HEK293 (cell line): ENCODE data around the gene MLKL.

Source experiments
- CTCF ChIA-PET: fragments of 350-600 bp; formaldehyde crosslinking; extraction: SDS; loops from one replicate; lab custom pipeline; 2021; ENCODE audit warnings: antibody characterized with exemption; lab: Yijun Ruan, JAX
- POLR2A ChIA-PET: fragments of 300-600 bp; formaldehyde crosslinking; extraction: SDS; loops from one replicate; lab custom pipeline; 2020; ENCODE audit warnings: antibody characterized with exemption, inconsistent platforms; lab: Yijun Ruan, JAX
- H3K27ac ChIP-seq: fragments of 200-500 bp; sonication (Bioruptor generic); 2 replicates; pipeline ENCODE4 v1.5.1; 2014; ENCODE audit warnings: low read depth, low read length, control low read depth, inconsistent platforms; ENCODE audit errors: extremely low read depth
- H3K36me3 ChIP-seq, 2 experiments: fragments of 200-500 bp in 1 of 2; sonication (Bioruptor generic) in 1 of 2; 1 replicate in 1 of 2; 2 replicates in 1 of 2; pipeline ENCODE4 v1.5.1; 2014 to 2017; ENCODE audit warnings: inconsistent platforms in 2 of 2, low read length in 2 of 2; ENCODE audit not compliant: control insufficient read depth in 2 of 2, insufficient read depth in 1 of 2
- H3K4me1 ChIP-seq: fragments of 200-500 bp; sonication (Bioruptor generic); 2 replicates; pipeline ENCODE4 v1.5.1; 2014; ENCODE audit warnings: mild to moderate bottlenecking, low read length, inconsistent platforms; ENCODE audit not compliant: control insufficient read depth, insufficient read depth
- H3K4me3 ChIP-seq: 2 replicates; pipeline ENCODE4 v1.5.1; 2011; ENCODE audit warnings: low read depth, mild to moderate bottlenecking, control low read depth, low read length, moderate library complexity
- H3K9me3 ChIP-seq: fragments of 200-500 bp; sonication (Bioruptor generic); 2 replicates; pipeline ENCODE4 v1.5.1; 2014; ENCODE audit warnings: low read depth, low read length, inconsistent platforms; ENCODE audit not compliant: control insufficient read depth, insufficient read depth
- BCL11B ChIP-seq: fragments of 450-650 bp; formaldehyde crosslinking; IDR thresholded peaks from 2 replicates; pipeline ENCODE4 v1.5.1; 2016; ENCODE audit warnings: low read depth, missing biosample characterization, missing genetic modification characterization
- ELK4 ChIP-seq: IDR thresholded peaks from 2 replicates; pipeline ENCODE4 v1.6.1; 2011; ENCODE audit warnings: mild to moderate bottlenecking, low read depth, low read length, borderline replicate concordance
- FEZF1 ChIP-seq: fragments of 450-650 bp; formaldehyde crosslinking; IDR thresholded peaks from 2 replicates; pipeline ENCODE4 v1.5.1; 2016; ENCODE audit warnings: missing biosample characterization, missing genetic modification characterization
- GLIS1 ChIP-seq: fragments of 450-650 bp; formaldehyde crosslinking; IDR thresholded peaks from 2 replicates; pipeline ENCODE4 v1.5.1; 2016; ENCODE audit warnings: missing biosample characterization, missing genetic modification characterization
- KLF17 ChIP-seq: fragments of 450-650 bp; formaldehyde crosslinking; IDR thresholded peaks from 2 replicates; pipeline ENCODE4 v1.5.1; 2016; ENCODE audit warnings: missing biosample characterization, missing genetic modification characterization
- PRDM10 ChIP-seq: fragments of 450-650 bp; formaldehyde crosslinking; IDR thresholded peaks from 2 replicates; pipeline ENCODE4 v1.5.1; 2016; ENCODE audit warnings: missing biosample characterization, missing genetic modification characterization
- RBAK ChIP-seq: fragments of 450-650 bp; formaldehyde crosslinking; IDR thresholded peaks from 2 replicates; pipeline ENCODE4 v1.5.1; 2016; ENCODE audit warnings: missing biosample characterization, missing genetic modification characterization
- ZBTB17 ChIP-seq: fragments of 450-650 bp; formaldehyde crosslinking; IDR thresholded peaks from 2 replicates; pipeline ENCODE4 v1.5.1; 2016; ENCODE audit warnings: missing biosample characterization, missing genetic modification characterization
- ZBTB20 ChIP-seq: fragments of 450-650 bp; formaldehyde crosslinking; IDR thresholded peaks from 2 replicates; pipeline ENCODE4 v1.5.1; 2016; ENCODE audit warnings: missing biosample characterization, missing genetic modification characterization
- ZBTB21 ChIP-seq: fragments of 450-650 bp; formaldehyde crosslinking; IDR thresholded peaks from 2 replicates; pipeline ENCODE4 v1.5.1; 2017; ENCODE audit warnings: missing biosample characterization, missing genetic modification characterization
- ZFP37 ChIP-seq: fragments of 450-650 bp; formaldehyde crosslinking; IDR thresholded peaks from 2 replicates; pipeline ENCODE4 v1.5.1; 2016; ENCODE audit warnings: missing biosample characterization, missing genetic modification characterization
- ZNF155 ChIP-seq: fragments of 450-650 bp; formaldehyde crosslinking; IDR thresholded peaks from 2 replicates; pipeline ENCODE4 v1.5.1; 2016; ENCODE audit warnings: missing biosample characterization, missing genetic modification characterization
- ZNF239 ChIP-seq: fragments of 450-650 bp; formaldehyde crosslinking; IDR thresholded peaks from 2 replicates; pipeline ENCODE4 v1.5.1; 2016; ENCODE audit warnings: missing biosample characterization, missing genetic modification characterization
- ZNF274 ChIP-seq, 2 experiments: fragments of 200-500 bp in 1 of 2; fragments of 450-650 bp in 1 of 2; sonication (Bioruptor generic) in 1 of 2; formaldehyde crosslinking in 1 of 2; IDR thresholded peaks; 2 replicates each; pipeline versions ENCODE4 v1.5.1 to v1.6.1; 2014 to 2016; ENCODE audit warnings: borderline replicate concordance in 1 of 2, inconsistent platforms in 1 of 2, low read length in 1 of 2, missing biosample characterization in 1 of 2, missing genetic modification characterization in 1 of 2
- ZNF280D ChIP-seq: fragments of 450-650 bp; formaldehyde crosslinking; IDR thresholded peaks from 2 replicates; pipeline ENCODE4 v1.5.1; 2016; ENCODE audit warnings: missing biosample characterization, missing genetic modification characterization
- ZNF354C ChIP-seq: fragments of 450-650 bp; formaldehyde crosslinking; IDR thresholded peaks from 2 replicates; pipeline ENCODE4 v1.5.1; 2016; ENCODE audit warnings: missing biosample characterization, missing genetic modification characterization, low read depth, borderline replicate concordance
- ZNF544 ChIP-seq: fragments of 450-650 bp; formaldehyde crosslinking; IDR thresholded peaks from 2 replicates; pipeline ENCODE4 v1.5.0; 2017; ENCODE audit warnings: missing biosample characterization, missing genetic modification characterization
- ZNF585B ChIP-seq: fragments of 450-650 bp; formaldehyde crosslinking; IDR thresholded peaks from 2 replicates; pipeline ENCODE4 v1.5.1; 2016; ENCODE audit warnings: missing biosample characterization, missing genetic modification characterization
- ZNF626 ChIP-seq: fragments of 450-650 bp; sonication (Bioruptor Pico); formaldehyde crosslinking; IDR thresholded peaks from 2 replicates; pipeline ENCODE4 v1.5.1; 2018; ENCODE audit warnings: missing biosample characterization, missing genetic modification characterization, inconsistent platforms
- ZNF639 ChIP-seq: fragments of 450-650 bp; formaldehyde crosslinking; IDR thresholded peaks from 2 replicates; pipeline ENCODE4 v1.5.1; 2016; ENCODE audit warnings: missing biosample characterization, missing genetic modification characterization
- ZNF791 ChIP-seq: fragments of 450-650 bp; formaldehyde crosslinking; IDR thresholded peaks from 2 replicates; pipeline ENCODE4 v1.5.1; 2016; ENCODE audit warnings: missing biosample characterization, missing genetic modification characterization
- ZNF830 ChIP-seq: fragments of 450-650 bp; IDR thresholded peaks from 2 replicates; pipeline ENCODE4 v1.5.0; 2018; ENCODE audit warnings: missing biosample characterization, missing genetic modification characterization, low read depth, mild to moderate bottlenecking, moderate library complexity

The MLKL gene

GRCh38 chr16:74698222-74698621 lies 2.4 kb downstream of the MLKL start:
- Histone ChIP-seq H3K27ac (no peak overlapping the region), H3K36me3 (no peaks in the 10 kb centered on the region), H3K4me1 (no peaks in the 10 kb centered on the region), H3K9me3 (no peaks in the 10 kb centered on the region), H3K4me3 (no peak overlapping the region)
- 0 out of 2 replicates have a peak, but pooled peaks have one; percentile 22 for TF ChIP-seq ZBTB17 (tag by site-specific recombination)
- TF ChIP-seq ELK4: no peak
- no peak for TF ChIP-seq ZNF280D (tag by site-specific recombination)
- TF ChIP-seq ZNF626: no peak
- TF ChIP-seq ZNF239: no peak
- TF ChIP-seq FEZF1: peak; percentile 71
- CTCF ChIA-PET: interaction anchor here (1.8 kb wide), 1 partner anchor 12 kb away, joined by 6 read pairs; no protein-coding TSS in a partner anchor
- POLR2A ChIA-PET: interaction anchor here (1.9 kb wide), 1 partner anchor 32 kb away, joined by 8 read pairs; the partner anchor contains the start of gene RFWD3

GRCh38 chr16:74695450-74696422 lies 4.9 kb downstream of the MLKL start:
- Histone ChIP-seq H3K27ac (no peak overlapping the region), H3K9me3 (no peaks in the 10 kb centered on the region), H3K4me1 (no peaks in the 10 kb centered on the region), H3K4me3 (peak overlapping the region; percentile 41), H3K36me3 (no peaks in the 10 kb centered on the region)
- CTCF ChIA-PET: interaction anchor here (0.7 to 1.4 kb wide), 3 partner anchors 14 to 168 kb away, joined by 3 to 8 read pairs (median 4); no protein-coding TSS in a partner anchor
- POLR2A ChIA-PET: interaction anchor here (0.5 to 2.1 kb wide), 4 partner anchors 29 to 479 kb away, joined by 3 to 13 read pairs (median 4); partner anchors contain the start of gene RFWD3
- TF ChIP-seq BCL11B (tag by site-specific recombination) (no peak), ZFP37 (no peak), ZNF274 (IDR thresholded peaks at IDR 0.05; ENCODE audit: low read length) (no peak), ZNF274 (tag by site-specific recombination; IDR thresholded peaks at IDR 0.05; ENCODE audit: borderline replicate concordance) (no peak), ZNF155 (tag by site-specific recombination) (no peak), RBAK (tag by site-specific recombination) (no peak), ZNF639 (tag by site-specific recombination) (no peak), KLF17 (no peak), ZNF791 (tag by site-specific recombination) (no peak), ZNF354C (tag by site-specific recombination) (no peak), PRDM10 (peak; percentile 63), ZNF544 (tag by site-specific recombination) (no peak), ZNF239 (no peak), ZBTB20 (tag by site-specific recombination) (peak; percentile 78), GLIS1 (tag by site-specific recombination) (peak; percentile 25; the same call in 1 of the 2 replicates), ZNF585B (tag by site-specific recombination) (no peak), ZNF830 (tag by site-specific recombination) (no peak), ZBTB21 (tag by site-specific recombination) (no peak)
